Keratinocyte (primary cell): ENCODE measurements around the gene SYNE1. TPM values are rescaled to one million over a fixed set of nuclear protein-coding genes. Genes with fewer than 3 reads are reported as not detected.
"Not testable (repeated sequence)": the region's sequence is repeated elsewhere in the genome, so short reads cannot be mapped to it uniquely, and the experiment has no call there.

Experiments used
- DNase-seq: peaks from one replicate; pipeline ENCODE4 v3.0.0-alpha.2; 2011; ENCODE audit warnings: low read depth, missing footprints, low spot score
- FAIRE-seq: peaks from 2 replicates; lab custom pipeline; 2011; peaks lifted over from hg19 to GRCh38; lab: Jason Lieb, UNC
- H2AFZ ChIP-seq: 2 replicates; pipeline ENCODE4 v1.6.0; 2012; ENCODE audit warnings: low read length, control low read depth, inconsistent platforms; ENCODE audit not compliant: control insufficient read depth
- H3K27ac ChIP-seq: 2 replicates; pipeline ENCODE4 v1.5.1; 2011; ENCODE audit warnings: low read length; ENCODE audit not compliant: control insufficient read depth, insufficient read depth
- H3K27me3 ChIP-seq: 3 replicates; pipeline ENCODE4 v1.6.0; 2011; ENCODE audit warnings: low read length; ENCODE audit not compliant: control insufficient read depth, insufficient read depth; ENCODE audit errors: extremely low read depth
- H3K36me3 ChIP-seq, 2 experiments: 2 replicates in 1 of 2; 3 replicates in 1 of 2; pipeline ENCODE4 v1.5.1; 2011; ENCODE audit warnings: low read length in 2 of 2, mild to moderate bottlenecking in 1 of 2; ENCODE audit not compliant: control insufficient read depth in 2 of 2, insufficient read depth in 2 of 2; ENCODE audit errors: extremely low read depth in 1 of 2
- H3K4me1 ChIP-seq: 3 replicates; pipeline ENCODE4 v1.5.1; 2011; ENCODE audit warnings: low read length; ENCODE audit not compliant: control insufficient read depth, insufficient read depth; ENCODE audit errors: extremely low read depth
- H3K4me2 ChIP-seq: 3 replicates; pipeline ENCODE4 v1.6.0; 2011; ENCODE audit warnings: low read depth, low read length; ENCODE audit not compliant: control insufficient read depth, insufficient read depth; ENCODE audit errors: extremely low read depth
- H3K4me3 ChIP-seq, 3 experiments: fragments of 200-600 bp in 1 of 3; sonication (generic) in 1 of 3; 2 replicates in 2 of 3; 3 replicates in 1 of 3; pipeline ENCODE4 v1.5.1; 2011 to 2016; ENCODE audit warnings: low read length in 3 of 3, mild to moderate bottlenecking in 3 of 3, control low read depth in 2 of 3, inconsistent platforms in 1 of 3, low read depth in 1 of 3, mixed read lengths in 1 of 3, mixed run types in 1 of 3, moderate library complexity in 1 of 3; ENCODE audit not compliant: control insufficient read depth in 2 of 3, insufficient read depth in 2 of 3; ENCODE audit errors: extremely low read depth in 1 of 3
- H3K79me2 ChIP-seq: 2 replicates; pipeline ENCODE4 v1.6.0; 2012; ENCODE audit warnings: low read length; ENCODE audit not compliant: control insufficient read depth, insufficient read depth
- H3K9ac ChIP-seq: 3 replicates; pipeline ENCODE4 v1.6.0; 2011; ENCODE audit warnings: low read length; ENCODE audit not compliant: control insufficient read depth, insufficient read depth; ENCODE audit errors: extremely low read depth
- H3K9me1 ChIP-seq: 3 replicates; pipeline ENCODE4 v1.6.0; 2011; ENCODE audit warnings: low read length; ENCODE audit not compliant: control insufficient read depth, insufficient read depth; ENCODE audit errors: extremely low read depth
- H3K9me3 ChIP-seq: 2 replicates; pipeline ENCODE4 v1.5.1; 2012; ENCODE audit warnings: low read depth, low read length; ENCODE audit not compliant: control insufficient read depth
- H4K20me1 ChIP-seq: 3 replicates; pipeline ENCODE4 v1.6.0; 2011; ENCODE audit warnings: low read length; ENCODE audit not compliant: control insufficient read depth, insufficient read depth; ENCODE audit errors: extremely low read depth
- CTCF ChIP-seq, 3 experiments: IDR thresholded peaks in 1 of 3; conservative IDR thresholded peaks in 1 of 3; optimal IDR thresholded peaks in 1 of 3; 2 replicates in 2 of 3; 3 replicates in 1 of 3; pipeline versions ENCODE3 to v1.5.1; 2011; ENCODE audit warnings: low read length in 3 of 3, mild to moderate bottlenecking in 3 of 3, moderate library complexity in 2 of 3, control low read depth in 1 of 3, inconsistent platforms in 1 of 3; ENCODE audit not compliant: insufficient read depth in 2 of 3; ENCODE audit errors: extremely low read depth in 1 of 3
- EZH2 ChIP-seq: IDR thresholded peaks from one replicate; pipeline ENCODE4 v1.6.1; 2012; ENCODE audit warnings: inconsistent platforms, mild to moderate bottlenecking, low read length, moderate library complexity
- dilution Hi-C: fragments of 300-500 bp; cut with MboI; formaldehyde crosslinking; loops from one replicate; pipeline ENCODE4 v1.7.0; 2020; ENCODE audit warnings: low sequenced_read_pairs; ENCODE audit not compliant: extremely low pct_ligation_motif_present
- polyA plus RNA-seq, 5 experiments: library from polyadenylated mRNA; depleted of rRNA in 3 of 5; stranded (reverse) in 3 of 5; stranded (forward) in 1 of 5; unstranded in 1 of 5; fragments of >200 nt; gene quantifications; 1 replicate in 1 of 5; 2 replicates in 3 of 5; 3 replicates in 1 of 5; pipeline versions ENCODE4 v1.2.1 to v1.2.3, GENCODE V29; 2011 to 2012; ENCODE audit warnings: missing spikeins in 2 of 5, low read depth in 1 of 5, low replicate concordance in 1 of 5

Gene SYNE1
- polyA plus RNA-seq, 1 donor (not counting 4 experiments of a cell fraction or from before 2014, with no cell fraction given) = 4.0 TPM

DNA sequence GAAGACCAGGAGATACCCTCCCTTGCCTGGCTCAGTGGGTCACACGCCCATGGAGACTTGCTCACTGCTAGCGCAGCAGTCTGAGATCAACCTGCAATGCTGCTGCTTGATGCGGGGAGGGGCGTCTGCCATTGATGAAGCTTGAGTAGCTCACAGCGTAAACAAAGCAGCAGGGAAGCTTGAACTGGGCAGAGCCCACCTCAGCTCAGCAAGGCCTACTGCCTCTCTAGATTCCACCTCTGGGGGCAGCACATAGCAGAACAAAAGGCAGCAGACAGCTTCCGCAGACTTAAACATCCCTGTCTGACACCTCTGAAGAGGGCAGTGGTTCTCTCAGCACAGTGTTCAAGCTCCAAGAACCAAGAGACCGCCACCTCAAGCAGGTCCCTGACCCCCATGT lies 558.4 kb downstream of the SYNE1 start:
- FAIRE-seq = no peak
- TF ChIP-seq CTCF (optimal IDR thresholded peaks at IDR 0.05 in 1 of 3, IDR thresholded peaks at IDR 0.05 in 1 of 3, conservative IDR thresholded peaks at IDR 0.05 in 1 of 3; ENCODE audit: extremely low read depth in 1 of 3, insufficient read depth in 2 of 3, low read length in 3 of 3) (no peak), EZH2 (no peak)
- dilution Hi-C loops = loop anchor here (10.0 kb wide), 1 partner anchor 84 kb away; no protein-coding TSS in a partner anchor

DNA sequence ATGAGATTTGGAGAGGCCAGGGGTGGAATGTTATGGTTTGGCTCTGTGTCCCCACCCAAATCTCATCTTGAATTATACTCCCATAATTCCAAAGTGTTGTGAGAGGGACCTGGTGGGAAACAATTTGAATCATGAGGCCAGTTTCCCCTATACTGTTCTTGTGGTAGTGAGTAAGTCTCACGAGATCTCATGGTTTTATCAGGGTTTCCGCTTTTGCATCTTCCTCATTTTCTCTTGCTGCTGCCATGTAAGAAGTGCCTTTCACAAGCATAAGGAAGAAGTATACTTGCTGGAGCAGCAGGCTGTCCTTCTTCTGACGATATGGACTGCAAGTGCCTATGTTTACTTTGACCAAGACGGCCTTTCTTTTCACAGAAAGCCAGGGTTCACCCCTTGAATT lies 559.2 kb downstream of the SYNE1 start:
- no peaks in the 10 kb centered on the region for H3K4me1 ChIP-seq
- FAIRE-seq = no peak
- dilution Hi-C loops = loop anchor here (10.0 kb wide), 1 partner anchor 83 kb away; no protein-coding TSS in a partner anchor

More for the DNA sequence above, 558.4 kb downstream of the SYNE1 start:
- DNase-seq = no peak
- H3K9me3 ChIP-seq = no peaks in the 10 kb centered on the region
- H3K4me1 ChIP-seq = no peaks in the 10 kb centered on the region
- no peaks in the 10 kb centered on the region for H3K9me1 ChIP-seq
- H3K4me3 ChIP-seq = no peak overlapping the region
- H4K20me1 ChIP-seq = no peaks in the 10 kb centered on the region
- no peak overlapping the region for H3K27ac ChIP-seq
- no peak overlapping the region for H3K9ac ChIP-seq
- H3K36me3 ChIP-seq = no peaks in the 10 kb centered on the region
- no peaks in the 10 kb centered on the region for H3K79me2 ChIP-seq
- H3K27me3 ChIP-seq = no peaks in the 10 kb centered on the region
- no peak overlapping the region for H2AFZ ChIP-seq
- H3K4me2 ChIP-seq = no peak overlapping the region

DNA sequence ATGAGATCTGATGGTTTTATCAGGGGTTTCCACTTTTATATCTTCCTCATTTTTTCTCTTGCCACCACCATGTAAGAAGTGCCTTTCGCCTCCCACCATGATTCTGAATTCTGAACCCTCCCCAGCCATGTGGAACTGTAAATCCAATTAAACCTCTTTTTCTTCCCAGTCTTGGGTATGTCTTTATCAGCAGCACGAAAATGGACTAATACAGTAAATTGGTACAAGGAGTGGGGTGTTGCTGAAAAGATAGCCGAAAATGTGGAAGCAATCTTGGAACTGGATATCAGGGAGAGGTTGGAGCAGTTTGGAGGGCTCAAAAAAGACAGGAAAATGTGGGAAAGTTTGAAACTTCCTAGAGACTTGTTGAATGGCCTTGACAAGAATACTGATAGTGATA lies 560.9 kb downstream of the SYNE1 start:
- not testable (repeated sequence) for H3K79me2 ChIP-seq, DNase-seq, H3K27me3 ChIP-seq, H3K4me3 ChIP-seq, H2AFZ ChIP-seq, H3K4me2 ChIP-seq, H3K4me1 ChIP-seq, H3K9me3 ChIP-seq, H4K20me1 ChIP-seq, H3K9ac ChIP-seq, H3K36me3 ChIP-seq, H3K9me1 ChIP-seq, H3K27ac ChIP-seq, FAIRE-seq
- dilution Hi-C loops = loop anchor here (10.0 kb wide), 1 partner anchor 81 kb away; no protein-coding TSS in a partner anchor

More for the DNA sequence above, 559.2 kb downstream of the SYNE1 start:
- Histone ChIP-seq H3K9me1 (no peaks in the 10 kb centered on the region), H3K4me3 (no peak overlapping the region), H3K36me3 (no peaks in the 10 kb centered on the region), H3K27ac (no peak overlapping the region), H4K20me1 (no peaks in the 10 kb centered on the region), H3K9ac (no peak overlapping the region), H3K9me3 (no peaks in the 10 kb centered on the region), H2AFZ (no peak overlapping the region), H3K27me3 (no peaks in the 10 kb centered on the region), H3K4me2 (no peak overlapping the region), H3K79me2 (no peaks in the 10 kb centered on the region)
- DNase-seq = no peak
- TF ChIP-seq CTCF (optimal IDR thresholded peaks at IDR 0.05 in 1 of 3, IDR thresholded peaks at IDR 0.05 in 1 of 3, conservative IDR thresholded peaks at IDR 0.05 in 1 of 3; ENCODE audit: extremely low read depth in 1 of 3, insufficient read depth in 2 of 3, low read length in 3 of 3) = no peak
- no peak for TF ChIP-seq EZH2
